Measurements from ENCODE around the gene SULT4A1.

DNA sequence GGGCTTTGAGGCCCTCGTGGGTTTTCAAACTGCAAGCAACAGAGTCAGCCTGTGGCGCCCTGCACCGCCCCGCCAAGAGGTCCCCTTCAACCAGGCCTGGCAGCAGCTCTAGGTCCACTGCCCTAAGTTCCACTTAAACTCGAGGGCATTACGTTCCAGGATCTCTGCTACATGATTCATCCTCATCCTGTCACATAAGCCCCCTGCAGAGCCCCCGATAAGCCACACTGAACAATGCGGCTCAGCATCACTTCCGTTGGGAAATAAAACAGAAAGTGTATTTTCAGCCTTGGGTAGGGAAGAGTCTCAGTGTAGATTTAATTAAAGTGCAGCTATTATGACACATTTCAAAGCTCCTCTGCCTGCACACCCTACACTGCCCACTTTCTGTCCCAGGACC, 24.6 kb downstream of the SULT4A1 start:
- TF ChIP-seq, protein P1, sequence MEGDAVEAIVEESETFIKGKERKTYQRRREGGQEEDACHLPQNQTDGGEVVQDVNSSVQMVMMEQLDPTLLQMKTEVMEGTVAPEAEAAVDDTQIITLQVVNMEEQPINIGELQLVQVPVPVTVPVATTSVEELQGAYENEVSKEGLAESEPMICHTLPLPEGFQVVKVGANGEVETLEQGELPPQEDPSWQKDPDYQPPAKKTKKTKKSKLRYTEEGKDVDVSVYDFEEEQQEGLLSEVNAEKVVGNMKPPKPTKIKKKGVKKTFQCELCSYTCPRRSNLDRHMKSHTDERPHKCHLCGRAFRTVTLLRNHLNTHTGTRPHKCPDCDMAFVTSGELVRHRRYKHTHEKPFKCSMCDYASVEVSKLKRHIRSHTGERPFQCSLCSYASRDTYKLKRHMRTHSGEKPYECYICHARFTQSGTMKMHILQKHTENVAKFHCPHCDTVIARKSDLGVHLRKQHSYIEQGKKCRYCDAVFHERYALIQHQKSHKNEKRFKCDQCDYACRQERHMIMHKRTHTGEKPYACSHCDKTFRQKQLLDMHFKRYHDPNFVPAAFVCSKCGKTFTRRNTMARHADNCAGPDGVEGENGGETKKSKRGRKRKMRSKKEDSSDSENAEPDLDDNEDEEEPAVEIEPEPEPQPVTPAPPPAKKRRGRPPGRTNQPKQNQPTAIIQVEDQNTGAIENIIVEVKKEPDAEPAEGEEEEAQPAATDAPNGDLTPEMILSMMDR (conservative IDR thresholded peaks at IDR 0.05; ENCODE audit: low read depth, low read length) = no peak
- TF ChIP-seq EZH2 (IDR thresholded peaks at IDR 0.05; ENCODE audit: borderline replicate concordance, low read depth, low read length, poor library complexity, severe bottlenecking) = no peak
